GM12892 (cell line): ENCODE results near the gene FOXG1.

ENCODE experiments used
- POLR2A ChIP-seq: IDR thresholded peaks from 2 replicates; pipeline ENCODE4 v1.6.1; 2011; ENCODE audit warnings: low read depth, low read length, control low read depth
- TAF1 ChIP-seq: IDR thresholded peaks from 2 replicates; pipeline ENCODE4 v1.6.1; 2011; ENCODE audit warnings: low read depth, mild to moderate bottlenecking, control low read depth, low read length, borderline replicate concordance

DNA sequence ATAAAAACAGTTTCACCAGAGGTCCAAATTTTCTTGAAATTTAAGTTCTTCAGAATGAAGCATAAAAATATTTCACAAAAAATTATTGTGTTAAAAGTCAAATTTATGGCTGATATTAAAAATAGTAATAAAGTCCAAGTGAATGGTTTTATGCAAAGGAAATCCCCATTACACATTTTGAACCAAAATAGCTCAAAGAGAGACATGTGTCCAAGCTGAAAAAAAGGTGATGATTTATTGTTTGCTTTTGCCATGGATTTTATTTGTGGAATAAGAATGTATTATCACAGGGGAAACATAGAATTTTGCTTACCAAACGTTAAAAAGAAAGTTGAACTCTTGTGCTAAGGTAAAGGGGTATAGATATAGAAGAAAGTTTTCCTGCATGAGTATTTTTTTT, 4.6 kb downstream of the FOXG1 start:
- no peak for TF ChIP-seq TAF1
- TF ChIP-seq POLR2A, result no peak
